ENCODE results near the gene TMEM131L. TPM values are rescaled to one million over a fixed set of nuclear protein-coding genes. Genes with fewer than 3 reads are reported as not detected.

The TMEM131L gene
- total and polyA plus RNA-seq, 4 donors: 4.9 to 41.3 (median 12.9) TPM

GRCh38 chr4:153684182-153684970, 218.2 kb downstream of the TMEM131L start, which contains the start of gene TLR2:
Gene TLR2, plus strand, starts transcription at chr4:153684280. Its CDS starts 18,628 bp downstream, at chr4:153702908.
- 1% methylated on average over 75 of the region's 75 CpGs for WGBS
- peak within 1 kb of the TSS; percentile 6 to 55 for H3K27ac ChIP-seq (ENCODE audit: low read depth in 1 of 2, low read length in 2 of 2)
- H3K4me3 ChIP-seq (ENCODE audit: low read depth in 1 of 3, low read length in 3 of 3): peak within 1 kb of the TSS; percentile 65 to 73 (median 73)
- H3K27me3 ChIP-seq (ENCODE audit: control insufficient read depth in 4 of 4, insufficient read depth in 4 of 4, low read length in 3 of 4): no peaks in the 10 kb centered on the region
- no peak for TF ChIP-seq RAD21 (IDR thresholded peaks at IDR 0.05)
- TF ChIP-seq HNF4A (conservative IDR thresholded peaks at IDR 0.05): peak in 1 of 2 donors; percentile 54
- peak; percentile 33 for TF ChIP-seq YY1 (IDR thresholded peaks at IDR 0.05)
- TF ChIP-seq RXRA (IDR thresholded peaks at IDR 0.05): peak in 1 of 2 donors; percentile 17
- DNase-seq (ENCODE audit: low spot score): peak; percentile 39
- no peaks in the 10 kb centered on the region for H3K9me3 ChIP-seq (ENCODE audit: control insufficient read depth in 4 of 4, low read length in 3 of 4)
- peak within 1 kb of the TSS in 1 of 2 donors; percentile 58 for H3K9ac ChIP-seq (ENCODE audit: low read depth in 1 of 2, low read length in 2 of 2)
- peaks cover 5 to 16% (median 10%) of the 10 kb centered on the region in 4 donors for H3K4me1 ChIP-seq (ENCODE audit: control insufficient read depth in 4 of 4, insufficient read depth in 4 of 4, low read length in 3 of 4)
- peaks cover 0 to 4% (median 0%) of the 10 kb centered on the region in 4 donors for H3K36me3 ChIP-seq (ENCODE audit: control insufficient read depth in 4 of 4, insufficient read depth in 3 of 4, low read depth in 1 of 4, low read length in 3 of 4)

- Histone ChIP-seq H3K4me3 (ENCODE audit: low read depth in 1 of 3, low read length in 3 of 3) (peak overlapping the region; percentile 65 to 73 (median 73)), H3K4me1 (ENCODE audit: control insufficient read depth in 4 of 4, insufficient read depth in 4 of 4, low read length in 3 of 4) (peaks cover 5 to 16% (median 10%) of the 10 kb centered on the region in 4 donors), H3K27me3 (ENCODE audit: control insufficient read depth in 4 of 4, insufficient read depth in 4 of 4, low read length in 3 of 4) (no peaks in the 10 kb centered on the region), H3K9ac (ENCODE audit: low read depth in 1 of 2, low read length in 2 of 2) (peak overlapping the region in 1 of 2 donors; percentile 58), H3K27ac (ENCODE audit: low read depth in 1 of 2, low read length in 2 of 2) (peak overlapping the region in 1 of 2 donors; percentile 40), H3K9me3 (ENCODE audit: control insufficient read depth in 4 of 4, low read length in 3 of 4) (no peaks in the 10 kb centered on the region), H3K36me3 (ENCODE audit: control insufficient read depth in 4 of 4, insufficient read depth in 3 of 4, low read depth in 1 of 4, low read length in 3 of 4) (peaks cover 0 to 4% (median 0%) of the 10 kb centered on the region in 4 donors)
- no peak for DNase-seq (ENCODE audit: low spot score)
- WGBS: 21% methylated on average over 9 of the region's 9 CpGs
- TF ChIP-seq REST (IDR thresholded peaks at IDR 0.05) (no peak), FOXA1 (IDR thresholded peaks at IDR 0.05) (no peak), JUND (IDR thresholded peaks at IDR 0.05) (no peak), RXRA (IDR thresholded peaks at IDR 0.05) (no peak), TAF1 (conservative IDR thresholded peaks at IDR 0.05) (no peak), HNF4G (IDR thresholded peaks at IDR 0.05) (no peak), ATF3 (IDR thresholded peaks at IDR 0.05) (no peak), ZBTB33 (IDR thresholded peaks at IDR 0.05) (no peak), HNF4A (conservative IDR thresholded peaks at IDR 0.05) (no peak), EGR1 (IDR thresholded peaks at IDR 0.05; ENCODE audit: low read depth in 2 of 2) (no peak), CTCF (IDR thresholded peaks at IDR 0.05; ENCODE audit: low read depth, low read length, missing input control) (no peak), YY1 (IDR thresholded peaks at IDR 0.05) (no peak), FOXA2 (IDR thresholded peaks at IDR 0.05) (no peak), NR2F2 (IDR thresholded peaks at IDR 0.05) (no peak), SP1 (IDR thresholded peaks at IDR 0.05) (no peak)
Measured at GRCh38 chr4:153684971-153685371, 218.8 kb downstream of the TMEM131L start.
